COLO829 (cell line): ENCODE measurements around the gene GSE1.

ENCODE experiments used
- DNase-seq: peaks from one replicate; pipeline ENCODE4 v3.0.0; 2012; ENCODE audit warnings: low spot score

The GSE1 gene

GRCh38 chr16:85649411-85650134 is 36.5 kb downstream of the GSE1 start:
- no peak for DNase-seq

GRCh38 chr16:85650135-85650843 is 37.2 kb downstream of the GSE1 start:
- no peak for DNase-seq

GRCh38 chr16:85650844-85651628 is 37.9 kb downstream of the GSE1 start:
- no peak for DNase-seq

GRCh38 chr16:85651629-85652430 is 38.7 kb downstream of the GSE1 start:
- no peak for DNase-seq

- no peak for DNase-seq
Measured at GRCh38 chr16:85652431-85653221, 39.5 kb downstream of the GSE1 start.

GRCh38 chr16:85653290-85653891 is 40.3 kb downstream of the GSE1 start:
- DNase-seq = no peak

- no peak for DNase-seq
Measured at GRCh38 chr16:85654251-85655095, 41.4 kb downstream of the GSE1 start.

GRCh38 chr16:85655216-85656129 is 42.4 kb downstream of the GSE1 start:
- no peak for DNase-seq

- no peak for DNase-seq
Measured at GRCh38 chr16:85656351-85657266, 43.5 kb downstream of the GSE1 start.

- no peak for DNase-seq
Measured at GRCh38 chr16:85657267-85657650, 44.1 kb downstream of the GSE1 start.

GRCh38 chr16:85657996-85658395 is 44.9 kb downstream of the GSE1 start:
- DNase-seq = no peak

- no peak for DNase-seq
Measured at GRCh38 chr16:85658504-85659326, 45.6 kb downstream of the GSE1 start.

- no peak for DNase-seq
Measured at GRCh38 chr16:85659336-85659735, 46.2 kb downstream of the GSE1 start.

- DNase-seq = peak; percentile 73
Measured at GRCh38 chr16:85659805-85660511, 46.8 kb downstream of the GSE1 start.

GRCh38 chr16:85660843-85661739 is 48.0 kb downstream of the GSE1 start:
- DNase-seq = no peak
